Rectal smooth muscle tissue (tissue), 1 donor: ENCODE results near the gene TOMM20.

Experiments used
- H3K27ac ChIP-seq: one replicate; pipeline ENCODE4 v1.7.0; 2013; ENCODE audit warnings: low read depth, low read length, inconsistent platforms
- H3K27me3 ChIP-seq: one replicate; pipeline ENCODE4 v1.7.0; 2013; ENCODE audit warnings: low read length; ENCODE audit not compliant: control insufficient read depth, insufficient read depth
- H3K36me3 ChIP-seq: one replicate; pipeline ENCODE4 v1.7.0; 2013; ENCODE audit warnings: low read length; ENCODE audit not compliant: control insufficient read depth, insufficient read depth
- H3K4me1 ChIP-seq: one replicate; pipeline ENCODE4 v1.7.0; 2013; ENCODE audit warnings: low read length; ENCODE audit not compliant: control insufficient read depth, insufficient read depth
- H3K4me3 ChIP-seq: one replicate; pipeline ENCODE4 v1.7.0; 2013; ENCODE audit warnings: low read length
- H3K9ac ChIP-seq: one replicate; pipeline ENCODE4 v1.7.0; 2013; ENCODE audit warnings: low read length

The TOMM20 gene

DNA sequence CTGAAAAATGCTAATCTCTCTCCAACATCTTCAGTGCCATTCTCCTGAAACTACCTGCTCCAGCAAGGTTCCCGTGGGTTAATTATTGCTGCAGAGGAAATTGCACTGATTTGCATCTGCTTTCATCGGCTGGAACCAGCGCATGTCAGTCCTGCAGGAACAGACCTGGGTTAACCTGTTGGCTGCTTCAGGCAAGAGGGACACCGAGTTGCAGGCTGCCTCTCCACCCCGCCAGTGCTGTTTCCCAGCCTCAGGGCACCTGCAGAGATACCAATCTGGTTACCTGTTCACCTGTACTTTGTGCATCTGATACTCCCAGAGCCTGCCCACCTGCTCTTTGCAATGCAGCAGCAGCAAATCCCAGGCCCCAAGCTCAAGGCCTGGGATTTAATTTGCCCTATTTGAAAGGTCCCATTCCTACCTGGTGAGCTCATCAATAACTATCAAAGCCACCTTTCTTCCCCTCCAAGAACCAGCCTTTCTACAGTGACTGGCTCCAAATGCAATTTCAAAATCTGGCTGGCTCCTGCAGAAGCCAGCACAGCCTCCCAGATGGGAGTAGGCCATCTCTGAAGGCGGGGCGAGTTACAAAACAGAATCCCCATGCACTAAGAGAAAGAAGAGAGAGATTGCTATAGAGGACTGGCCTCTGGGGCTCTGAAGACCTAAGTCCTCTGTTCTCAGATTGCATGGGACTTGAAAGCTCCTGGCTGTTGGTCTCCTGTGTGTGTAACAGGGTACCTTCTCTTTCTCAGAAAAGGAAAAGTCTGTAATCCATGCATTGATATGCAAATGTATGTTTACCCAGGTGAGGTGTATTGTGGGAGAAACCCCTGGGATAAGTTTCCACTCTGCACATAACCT lies 67.8 kb downstream of the TOMM20 start:
- Histone ChIP-seq H3K9ac (no peak overlapping the region), H3K36me3 (no peaks in the 10 kb centered on the region), H3K4me3 (no peak overlapping the region), H3K27me3 (no peaks in the 10 kb centered on the region), H3K27ac (no peak overlapping the region), H3K4me1 (no peaks in the 10 kb centered on the region)
